TTC549 (cell line): ENCODE data around the gene OVAAL.

Experiments used
- FAIRE-seq: peaks from 2 replicates; lab custom pipeline; 2012; peaks lifted over from hg19 to GRCh38; lab: Jason Lieb, UNC

The OVAAL gene

GRCh38 chr1:180571060-180571831 is 12.5 kb downstream of the OVAAL start:
- FAIRE-seq, result no peak

- no peak for FAIRE-seq
These were observed 13.3 kb downstream of the OVAAL start for GRCh38 chr1:180571832-180572636.

DNA sequence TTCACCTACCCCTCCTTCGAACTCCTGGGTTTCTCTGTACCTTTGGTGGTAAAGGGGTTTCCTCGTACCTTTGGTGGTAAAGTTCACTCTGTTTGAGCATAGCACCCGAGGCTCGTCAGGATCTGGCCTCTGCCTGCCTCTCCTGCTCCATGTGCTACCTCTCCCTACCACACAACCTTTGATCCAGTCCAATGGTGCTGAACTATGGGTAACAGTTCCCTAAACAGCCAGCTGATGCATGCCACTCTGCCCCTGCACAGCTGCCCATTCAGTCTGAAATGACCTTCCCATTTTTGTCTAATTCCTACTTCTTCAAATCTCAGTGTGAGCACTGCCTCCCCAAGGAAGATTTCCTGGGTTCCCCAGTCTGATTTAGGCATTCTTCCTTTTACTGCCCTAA is 14.0 kb downstream of the OVAAL start:
- FAIRE-seq, result no peak

GRCh38 chr1:180574031-180574713 is 15.4 kb downstream of the OVAAL start:
- no peak for FAIRE-seq

GRCh38 chr1:180577361-180577760 is 18.6 kb downstream of the OVAAL start:
- no peak for FAIRE-seq

GRCh38 chr1:180579961-180580611 is 21.3 kb downstream of the OVAAL start:
- no peak for FAIRE-seq

- no peak for FAIRE-seq
These were observed 22.9 kb downstream of the OVAAL start for GRCh38 chr1:180581635-180582039.

DNA sequence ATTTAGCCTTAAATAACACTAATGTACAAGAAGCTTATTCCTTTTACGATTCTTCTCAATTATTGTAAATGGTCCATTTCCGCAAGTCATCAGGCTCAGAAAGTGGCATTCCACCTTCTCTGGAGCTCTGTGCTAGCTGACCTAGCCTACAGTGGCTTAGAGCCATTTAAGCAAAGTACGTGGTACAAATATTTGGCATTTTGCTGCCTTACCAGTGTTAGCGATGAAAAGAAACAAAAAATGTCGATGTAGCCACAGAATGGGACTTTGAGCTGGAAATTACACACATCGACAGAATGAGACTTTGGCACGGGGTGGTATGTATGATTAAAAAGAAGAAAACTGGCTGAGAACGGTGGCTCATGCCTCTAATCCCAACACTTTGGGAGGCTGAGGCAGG is 26.1 kb downstream of the OVAAL start:
- FAIRE-seq, result no peak

DNA sequence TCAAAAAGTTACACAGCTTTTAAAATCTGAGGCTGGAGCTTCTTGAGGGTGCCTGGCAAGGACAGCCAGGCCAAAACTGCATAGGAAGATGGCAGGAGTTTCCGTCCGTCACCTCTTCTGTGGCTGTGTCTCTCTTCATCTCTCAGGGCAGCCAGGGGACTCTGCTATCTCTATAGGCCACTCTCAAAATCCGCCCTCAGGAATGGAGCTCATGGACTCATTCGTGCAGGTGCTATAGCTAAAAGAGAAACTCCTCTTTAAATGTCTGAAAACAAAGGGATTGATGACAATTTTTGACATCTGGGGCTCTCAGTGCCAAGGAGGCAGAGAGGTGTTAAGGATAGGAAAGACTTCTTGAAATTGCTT is 27.2 kb downstream of the OVAAL start:
- no peak for FAIRE-seq

DNA sequence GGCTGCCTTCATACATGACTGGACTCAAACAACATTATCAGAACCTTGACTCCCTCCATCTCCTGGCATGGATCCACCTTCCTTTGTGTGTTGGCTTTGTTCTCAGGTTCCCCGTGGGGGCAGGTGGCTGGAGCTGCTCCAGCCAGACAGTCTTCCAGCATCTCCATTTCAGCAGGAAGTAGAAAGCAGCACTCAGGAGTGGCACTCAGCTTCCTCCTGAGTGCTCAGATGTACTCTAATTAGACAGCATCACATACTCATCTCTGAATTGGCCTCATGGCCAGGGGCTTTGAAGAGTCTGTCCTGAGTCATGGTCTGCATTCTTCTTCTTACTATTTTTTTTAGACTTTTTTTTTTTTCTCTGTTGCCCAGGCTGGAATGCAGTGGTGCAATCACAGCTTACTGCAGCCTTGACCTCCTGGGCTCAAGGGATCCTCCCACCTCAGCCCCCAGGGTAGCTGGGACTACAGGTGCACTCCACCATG is 27.9 kb downstream of the OVAAL start:
- FAIRE-seq, result no peak

GRCh38 chr1:180588121-180588520 is 29.4 kb downstream of the OVAAL start:
- FAIRE-seq, result no peak

DNA sequence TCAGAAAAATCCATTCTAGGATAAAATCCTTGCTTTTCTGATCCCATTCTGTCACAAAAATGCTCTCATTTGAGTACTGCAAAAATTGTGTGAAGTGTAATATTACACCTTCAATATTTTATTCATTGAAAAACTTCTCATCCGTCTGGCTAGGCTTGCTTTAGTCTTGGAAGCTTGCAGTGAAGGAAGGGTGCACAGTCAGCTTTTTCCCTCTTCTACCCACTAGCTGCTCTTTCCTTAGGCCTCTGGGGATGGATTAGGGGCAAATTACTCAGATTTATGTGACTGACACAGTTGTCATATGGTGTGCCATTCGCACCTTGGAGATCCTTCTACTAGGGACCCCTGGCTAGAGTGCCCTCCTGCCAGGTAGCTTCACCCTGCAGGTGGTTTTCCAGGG is 32.1 kb downstream of the OVAAL start:
- no peak for FAIRE-seq

DNA sequence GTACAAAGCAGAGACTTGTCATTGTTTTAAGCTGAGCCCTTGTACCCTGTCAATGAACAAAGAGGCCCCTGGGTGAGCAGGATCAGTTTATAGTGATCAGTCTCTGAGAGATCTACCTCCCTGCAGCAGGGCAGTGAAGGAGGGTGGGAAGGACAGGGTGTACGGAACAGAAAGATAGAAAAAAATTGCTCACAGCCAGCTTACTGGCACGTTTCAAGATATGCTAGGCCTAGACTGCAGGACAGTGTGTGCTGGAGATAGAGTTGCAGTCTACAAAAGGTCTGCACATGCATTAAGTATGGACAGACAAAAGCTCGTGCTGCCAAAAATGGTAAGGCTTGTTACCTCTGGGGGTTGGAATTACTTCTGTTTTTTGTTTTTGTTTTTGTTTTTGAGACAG is 34.6 kb downstream of the OVAAL start:
- no peak for FAIRE-seq

GRCh38 chr1:180594723-180595122 is 36.0 kb downstream of the OVAAL start:
- FAIRE-seq, result no peak

GRCh38 chr1:180595966-180596365 is 37.2 kb downstream of the OVAAL start:
- FAIRE-seq, result peak; percentile 53

GRCh38 chr1:180597520-180597919 is 38.8 kb downstream of the OVAAL start:
- no peak for FAIRE-seq

DNA sequence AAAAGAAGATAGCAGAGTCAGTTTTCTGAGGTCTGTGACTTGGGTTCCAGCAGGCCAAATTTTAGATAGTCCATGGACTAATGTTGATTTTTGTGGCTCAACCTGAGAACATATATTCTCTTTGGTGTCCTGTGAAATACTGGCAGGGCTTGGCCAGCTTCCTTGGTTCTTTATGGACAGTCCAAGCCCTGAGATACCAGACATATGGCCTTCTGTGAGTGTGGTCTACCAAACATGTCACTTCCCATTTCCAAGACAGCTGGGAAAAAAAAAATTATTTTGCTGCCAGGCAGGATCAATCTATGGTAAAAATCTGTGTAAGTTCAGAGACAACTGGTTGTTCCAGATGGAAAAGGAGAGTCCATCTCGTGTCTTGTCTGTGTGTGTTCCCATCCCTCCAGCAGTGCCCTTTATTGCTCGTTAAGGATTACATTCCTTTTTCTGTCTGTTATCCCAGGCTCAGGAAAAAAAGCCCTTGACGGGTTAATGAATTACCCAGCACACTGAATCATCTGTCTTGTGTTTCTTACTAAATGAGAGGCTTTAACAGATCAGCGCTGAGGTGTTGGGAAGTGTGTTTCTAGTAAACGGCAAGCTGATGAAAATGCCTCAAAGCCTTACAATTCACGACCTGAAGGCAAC is 39.7 kb downstream of the OVAAL start:
- no peak for FAIRE-seq

DNA sequence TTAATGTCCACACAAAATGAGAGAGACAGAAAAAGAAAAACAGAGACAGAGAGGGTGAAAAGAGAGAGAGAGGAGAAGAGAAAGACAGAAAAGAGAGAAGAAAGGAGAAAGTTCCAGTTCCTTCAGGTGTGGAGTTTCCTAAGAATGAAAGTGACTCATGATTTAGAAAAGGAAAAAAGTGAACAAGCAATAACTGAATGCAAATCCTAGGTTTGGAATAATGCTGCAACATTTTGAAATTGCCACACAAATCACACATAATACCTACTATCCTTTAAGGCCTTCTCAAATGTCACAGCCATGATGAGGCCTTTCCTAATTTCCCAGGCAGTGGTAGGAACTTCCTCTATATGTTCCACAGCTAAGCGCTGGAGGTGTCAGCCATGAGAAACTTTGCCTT is 41.6 kb downstream of the OVAAL start:
- no peak for FAIRE-seq

DNA sequence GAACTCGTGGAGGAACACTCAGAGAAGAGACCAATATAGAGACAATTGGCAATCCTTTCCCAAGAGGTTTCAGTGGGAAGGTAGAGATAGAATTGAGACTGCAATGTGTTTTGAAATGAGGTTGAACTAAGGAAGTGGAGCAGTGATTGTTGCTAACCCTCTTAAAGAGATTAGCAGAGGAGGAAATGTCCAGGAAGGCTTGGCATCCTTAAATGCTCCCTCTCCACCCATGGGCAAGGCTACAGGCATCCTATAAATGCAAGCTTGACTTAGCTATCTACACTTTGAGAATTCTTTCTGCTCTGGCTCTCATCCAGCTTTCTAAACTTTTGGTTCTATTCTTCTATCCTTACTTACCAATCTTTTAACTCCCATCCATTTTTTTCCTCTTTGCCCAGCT is 42.7 kb downstream of the OVAAL start:
- no peak for FAIRE-seq

DNA sequence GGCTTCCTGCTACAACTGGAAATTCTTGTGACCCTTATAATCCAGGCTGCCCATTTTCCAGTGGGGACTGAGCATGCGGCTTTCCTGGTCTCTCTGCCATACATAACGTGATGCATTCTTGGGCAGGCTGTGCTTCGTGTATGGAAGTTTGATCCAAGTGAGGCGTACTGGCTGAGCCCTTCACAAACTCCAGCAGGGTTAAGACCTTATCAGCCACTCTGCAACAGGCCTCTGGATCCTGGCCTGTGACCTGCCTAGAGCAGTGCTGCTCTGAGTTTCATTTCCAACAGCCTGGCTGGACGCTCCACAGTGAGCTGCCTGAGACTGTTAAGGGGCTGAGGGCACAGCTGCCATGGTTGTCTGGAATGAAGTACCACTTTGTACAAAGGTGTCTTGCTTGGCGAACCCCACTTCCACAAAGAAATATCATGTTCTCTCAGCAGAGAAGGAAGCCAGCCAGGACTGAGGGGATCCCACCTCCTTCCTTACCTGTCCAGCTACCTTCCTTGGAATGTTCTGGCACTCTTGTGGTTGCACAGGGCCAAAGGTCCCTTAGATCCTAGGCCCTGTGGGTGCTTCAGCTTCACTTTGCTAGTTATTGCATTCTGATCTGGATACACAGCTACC is 44.6 kb downstream of the OVAAL start:
- no peak for FAIRE-seq

DNA sequence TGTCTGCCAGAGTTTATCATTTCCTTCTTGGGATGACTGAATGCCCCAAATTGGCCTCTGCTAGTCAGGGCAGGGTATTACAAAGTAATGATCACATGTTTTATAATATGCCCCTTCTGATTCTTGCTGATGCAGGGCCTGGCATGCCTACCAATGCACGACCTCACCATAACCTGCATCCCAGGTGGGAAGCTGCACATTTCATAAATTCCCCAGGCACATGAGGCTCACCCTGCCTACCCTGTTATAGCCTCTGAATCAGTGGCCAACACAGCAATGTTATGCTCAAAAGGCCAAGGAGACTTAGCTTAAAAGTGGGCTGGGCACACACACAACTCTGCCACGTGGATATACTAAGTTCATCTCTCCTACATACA is 45.1 kb downstream of the OVAAL start:
- FAIRE-seq, result no peak

DNA sequence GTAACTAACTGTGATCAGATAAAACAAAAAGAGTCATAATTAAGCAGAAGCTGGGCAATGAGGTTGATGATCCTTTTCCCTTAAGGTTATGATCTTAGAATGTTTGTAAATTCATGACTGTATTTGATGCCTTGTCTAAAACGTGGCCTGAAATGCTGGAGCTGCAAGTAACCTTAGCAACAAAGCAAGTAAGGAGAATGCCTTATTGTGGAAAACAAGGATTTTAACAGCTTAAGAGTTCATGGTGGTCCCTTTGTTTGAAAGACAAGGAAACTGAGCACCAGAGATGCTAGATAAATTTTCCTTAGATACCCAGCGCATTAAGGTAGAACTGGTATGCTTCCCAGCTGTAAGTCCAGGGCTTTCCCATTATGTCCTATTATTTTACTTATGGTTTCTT is 47.4 kb downstream of the OVAAL start:
- no peak for FAIRE-seq
